H1 (cell line): ENCODE measurements around the gene DDX43. TPM values are rescaled to one million over a fixed set of nuclear protein-coding genes. Genes with fewer than 3 reads are reported as not detected.

Source experiments
- BRCA1 ChIP-seq: IDR thresholded peaks from 2 replicates; pipeline ENCODE4 v1.6.1; 2012; ENCODE audit warnings: low read depth, low read length, improper control_type of control experiment
- CEBPB ChIP-seq: IDR thresholded peaks from 2 replicates; pipeline ENCODE4 v1.6.1; 2012; ENCODE audit warnings: low read depth, low read length
- CHD7 ChIP-seq: fragments of 300-600 bp; sonication (generic); IDR thresholded peaks from 2 replicates; pipeline ENCODE4 v1.7.1; 2012; ENCODE audit warnings: low read length, moderate library complexity, mild to moderate bottlenecking, inconsistent platforms; ENCODE audit not compliant: insufficient replicate concordance
- CREB1 ChIP-seq: IDR thresholded peaks from 2 replicates; pipeline ENCODE4 v1.6.1; 2012; ENCODE audit warnings: inconsistent platforms
- CTCF ChIP-seq, 3 experiments: IDR thresholded peaks; 1 replicate in 2 of 3; 2 replicates in 1 of 3; pipeline versions ENCODE4 v1.5.1 to v1.6.1; 2011; ENCODE audit warnings: low read length in 3 of 3, mild to moderate bottlenecking in 3 of 3, inconsistent platforms in 2 of 3, low read depth in 1 of 3, moderate library complexity in 1 of 3; ENCODE audit not compliant: insufficient read depth in 1 of 3; ENCODE audit errors: control extremely low read depth in 1 of 3
- GABPA ChIP-seq: IDR thresholded peaks from 2 replicates; pipeline ENCODE4 v1.6.1; 2011; ENCODE audit warnings: mild to moderate bottlenecking, low read length, moderate library complexity, borderline replicate concordance; ENCODE audit not compliant: insufficient read depth
- KDM4A ChIP-seq: IDR thresholded peaks from one replicate; pipeline ENCODE4 v1.7.1; 2012; ENCODE audit warnings: low read depth, mild to moderate bottlenecking, moderate library complexity, low read length, inconsistent platforms; ENCODE audit not compliant: severe bottlenecking
- POLR2A ChIP-seq, 2 experiments: IDR thresholded peaks; 1 replicate in 1 of 2; 2 replicates in 1 of 2; pipeline ENCODE4 v1.6.1; 2011; ENCODE audit warnings: low read depth in 2 of 2, low read length in 2 of 2, mild to moderate bottlenecking in 2 of 2; ENCODE audit errors: control extremely low read depth in 1 of 2
- SRF ChIP-seq: IDR thresholded peaks from 2 replicates; pipeline ENCODE4 v1.6.1; 2011; ENCODE audit warnings: mild to moderate bottlenecking, low read depth, low read length, moderate library complexity
- TAF7 ChIP-seq: optimal IDR thresholded peaks from 2 replicates; pipeline ENCODE3; 2011; ENCODE audit warnings: low read depth, mild to moderate bottlenecking, inconsistent platforms, low read length, moderate library complexity, borderline replicate concordance
- polyA plus RNA-seq, 7 experiments: library from polyadenylated mRNA; depleted of rRNA in 3 of 7; stranded (reverse) in 5 of 7; unstranded in 2 of 7; fragments of >200 nt in 5 of 7; fragments of 200-250 nt in 2 of 7; gene quantifications; 1 replicate in 5 of 7; 2 replicates in 1 of 7; 4 replicates in 1 of 7; pipeline versions ENCODE4 v1.2.1 to v1.2.3, GENCODE V29; 2011 to 2013; ENCODE audit warnings: missing spikeins in 2 of 7, mixed read lengths in 2 of 7
- total RNA-seq: library from RNA; stranded (reverse); fragmentation: NEBNext Ultra II Directional; extraction: Animal tissue kit (Norgen Biotek cat#: 25700); gene quantifications from 2 replicates; pipeline ENCODE4 v1.2.1, GENCODE V29; 2021

The DDX43 gene
- total and polyA plus RNA-seq, 2 of the 8 experiments (the other 6 are each of a cell fraction or from before 2014, with no cell fraction given), result 0.05 TPM; not detected in 1

- TF ChIP-seq CHD7 (no peak), SRF (no peak), POLR2A (IDR thresholded peaks at IDR 0.05; ENCODE audit: control extremely low read depth in 1 of 2, low read depth in 2 of 2, low read length in 2 of 2) (no peak), TAF7 (no peak), CREB1 (no peak), KDM4A (no peak), CEBPB (no peak), BRCA1 (no peak), CTCF (IDR thresholded peaks at IDR 0.05; ENCODE audit: control extremely low read depth in 1 of 3, insufficient read depth in 1 of 3, low read depth in 1 of 3, low read length in 3 of 3) (no peak), GABPA (no peak)
These were observed 30.5 kb upstream of the DDX43 start (continued) for GRCh38 chr6:73364121-73364520.
